Trophoblast cell (in vitro differentiated cells and primary cell): ENCODE data around the gene JAZF1.

Experiments
- DNase-seq, 2 donors: peaks; one replicate each; pipeline ENCODE4 v3.0.0-alpha.2; 2016
- H2AFZ ChIP-seq: 2 replicates; pipeline ENCODE4 v1.6.1; 2013; ENCODE audit warnings: low read length, moderate library complexity, mild to moderate bottlenecking; ENCODE audit not compliant: insufficient read depth, poor library complexity
- H2AK5ac ChIP-seq: 2 replicates; pipeline ENCODE4 v1.6.1; 2013; ENCODE audit warnings: mild to moderate bottlenecking, low read length
- H2BK120ac ChIP-seq: 2 replicates; pipeline ENCODE4 v1.6.1; 2013; ENCODE audit warnings: low read length, mild to moderate bottlenecking, moderate library complexity; ENCODE audit not compliant: insufficient read depth, poor library complexity
- H2BK12ac ChIP-seq: 2 replicates; pipeline ENCODE4 v1.6.1; 2013; ENCODE audit warnings: mild to moderate bottlenecking, low read length, moderate library complexity
- H2BK5ac ChIP-seq: 2 replicates; pipeline ENCODE4 v1.6.1; 2013; ENCODE audit warnings: low read length, low read depth, moderate library complexity, mild to moderate bottlenecking; ENCODE audit not compliant: poor library complexity
- H3K14ac ChIP-seq: 2 replicates; pipeline ENCODE4 v1.6.1; 2013; ENCODE audit warnings: mild to moderate bottlenecking, low read length
- H3K18ac ChIP-seq: 2 replicates; pipeline ENCODE4 v1.6.1; 2013; ENCODE audit warnings: mild to moderate bottlenecking, low read length
- H3K23ac ChIP-seq: 2 replicates; pipeline ENCODE4 v1.6.1; 2013; ENCODE audit warnings: low read length
- H3K27ac ChIP-seq: 2 replicates; pipeline ENCODE4 v1.5.1; 2013; ENCODE audit warnings: low read depth, mild to moderate bottlenecking, inconsistent platforms, low read length, moderate library complexity
- H3K27me3 ChIP-seq: 2 replicates; pipeline ENCODE4 v1.6.1; 2013; ENCODE audit warnings: inconsistent platforms, mild to moderate bottlenecking, low read length, moderate library complexity; ENCODE audit not compliant: insufficient read depth
- H3K36me3 ChIP-seq, 2 experiments: 1 replicate in 1 of 2; 2 replicates in 1 of 2; pipeline ENCODE4 v1.6.1; 2013; ENCODE audit warnings: low read length in 2 of 2, mild to moderate bottlenecking in 2 of 2, moderate library complexity in 1 of 2; ENCODE audit not compliant: insufficient read depth in 2 of 2, control insufficient read depth in 1 of 2
- H3K4ac ChIP-seq: 2 replicates; pipeline ENCODE4 v1.6.1; 2013; ENCODE audit warnings: low read depth, mild to moderate bottlenecking, low read length, moderate library complexity
- H3K4me1 ChIP-seq, 2 experiments: 1 replicate in 1 of 2; 2 replicates in 1 of 2; pipeline ENCODE4 v1.6.1; 2013; ENCODE audit warnings: low read length in 2 of 2, mild to moderate bottlenecking in 2 of 2, moderate library complexity in 1 of 2; ENCODE audit not compliant: insufficient read depth in 2 of 2, control insufficient read depth in 1 of 2
- H3K4me2 ChIP-seq: 2 replicates; pipeline ENCODE4 v1.6.1; 2013; ENCODE audit warnings: inconsistent platforms, mild to moderate bottlenecking, low read length, moderate library complexity
- H3K4me3 ChIP-seq: 2 replicates; pipeline ENCODE4 v1.5.1; 2013; ENCODE audit warnings: mild to moderate bottlenecking, low read depth, low read length, inconsistent platforms
- H3K79me1 ChIP-seq: one replicate; pipeline ENCODE4 v1.6.1; 2013; ENCODE audit warnings: low read length
- H3K79me2 ChIP-seq: 2 replicates; pipeline ENCODE4 v1.6.1; 2013; ENCODE audit warnings: low read length, mild to moderate bottlenecking; ENCODE audit not compliant: control insufficient read depth, insufficient read depth, poor library complexity
- H3K9ac ChIP-seq: 2 replicates; pipeline ENCODE4 v1.6.1; 2013; ENCODE audit warnings: mild to moderate bottlenecking, low read length
- H3K9me3 ChIP-seq: 2 replicates; pipeline ENCODE4 v1.6.1; 2013; ENCODE audit warnings: low read depth, mild to moderate bottlenecking, control low read depth, inconsistent platforms, low read length; ENCODE audit not compliant: insufficient read depth
- H4K12ac ChIP-seq: 2 replicates; pipeline ENCODE4 v1.6.1; 2013; ENCODE audit warnings: low read depth, mild to moderate bottlenecking, low read length, moderate library complexity
- H4K8ac ChIP-seq: 2 replicates; pipeline ENCODE4 v1.6.1; 2013; ENCODE audit warnings: low read depth, mild to moderate bottlenecking, low read length, moderate library complexity
- H4K91ac ChIP-seq: one replicate; pipeline ENCODE4 v1.6.1; 2013; ENCODE audit warnings: low read depth, mild to moderate bottlenecking, low read length, moderate library complexity
- WGBS: extraction: QIAGEN DNeasy Blood & Tissue Kit; methylation state at CpG from one replicate; pipeline ENCODE4 v1.1.7; 2013; ENCODE audit warnings: missing lambda C conversion rate; ENCODE audit not compliant: insufficient read length, insufficient coverage; ENCODE audit errors: extremely low coverage; 5-methylcytosine and 5-hydroxymethylcytosine counted together

Gene JAZF1

DNA sequence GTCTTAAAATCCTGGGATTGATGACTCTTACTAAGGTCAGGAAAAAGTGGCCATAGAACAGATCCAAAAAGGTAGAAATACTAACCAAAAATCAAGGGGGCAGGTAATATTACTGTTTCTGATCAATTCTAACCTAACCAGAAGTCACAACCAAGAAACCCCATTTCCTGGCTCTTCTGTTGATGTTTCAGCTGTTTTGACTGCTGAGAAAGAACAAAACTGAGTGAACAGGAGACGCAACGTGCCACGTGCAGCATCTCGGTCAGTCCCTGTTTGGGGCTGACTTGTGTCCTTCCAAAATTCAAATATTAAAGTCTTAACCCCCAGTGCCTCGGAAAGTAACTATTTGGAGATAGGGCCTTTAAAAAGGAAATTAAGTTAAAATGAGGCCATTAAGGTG, 56.8 kb downstream of the JAZF1 start:
- Histone ChIP-seq H4K12ac (no peak overlapping the region), H3K27ac (no peak overlapping the region), H3K4ac (no peak overlapping the region), H4K8ac (no peak overlapping the region), H3K4me1 (peaks cover 0 to 3% of the 10 kb centered on the region in 2 experiments), H2BK120ac (no peak overlapping the region), H3K9me3 (no peaks in the 10 kb centered on the region), H3K4me2 (no peak overlapping the region), H3K23ac (no peak overlapping the region), H2BK5ac (no peak overlapping the region), H4K91ac (no peak overlapping the region), H3K14ac (no peak overlapping the region), H2AFZ (no peak overlapping the region), H3K36me3 (no peaks in the 10 kb centered on the region), H2BK12ac (no peak overlapping the region), H3K79me2 (no peaks in the 10 kb centered on the region), H3K27me3 (no peaks in the 10 kb centered on the region), H3K18ac (no peak overlapping the region), H3K9ac (no peak overlapping the region), H3K4me3 (no peak overlapping the region), H3K79me1 (no peaks in the 10 kb centered on the region), H2AK5ac (no peak overlapping the region)
- DNase-seq: no peak
- no CpG with 5 or more reads among the region's 5 CpGs for WGBS

DNA sequence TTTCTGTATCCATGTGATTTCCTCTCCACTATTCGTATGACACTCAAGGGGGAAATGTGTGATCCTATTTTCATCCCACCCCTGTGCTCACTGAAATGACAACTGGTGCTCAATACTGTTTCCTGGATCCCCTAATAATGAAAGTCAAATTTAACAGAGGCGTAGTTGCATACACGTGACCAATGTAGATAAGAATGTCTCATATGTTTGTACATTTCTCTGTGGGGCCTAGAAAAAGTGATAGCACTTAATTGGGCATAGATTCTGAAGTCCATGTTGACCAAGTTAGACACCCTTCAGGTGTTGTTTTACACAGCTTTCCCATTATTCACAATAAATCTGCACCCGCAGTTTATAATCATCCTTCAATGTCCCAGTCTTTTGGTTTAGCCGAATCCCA, 59.1 kb downstream of the JAZF1 start:
- Histone ChIP-seq H3K4me1 (peaks cover 0 to 3% of the 10 kb centered on the region in 2 experiments), H3K79me1 (no peaks in the 10 kb centered on the region), H3K4ac (no peak overlapping the region), H3K79me2 (no peaks in the 10 kb centered on the region), H2BK5ac (no peak overlapping the region), H4K12ac (no peak overlapping the region), H4K91ac (no peak overlapping the region), H3K23ac (no peak overlapping the region), H3K9ac (no peak overlapping the region), H3K9me3 (no peaks in the 10 kb centered on the region), H2AK5ac (no peak overlapping the region), H3K14ac (no peak overlapping the region), H2BK12ac (no peak overlapping the region), H3K4me2 (no peak overlapping the region), H3K18ac (no peak overlapping the region), H3K36me3 (no peaks in the 10 kb centered on the region), H3K27ac (no peak overlapping the region), H2AFZ (no peak overlapping the region), H3K4me3 (no peak overlapping the region), H4K8ac (no peak overlapping the region), H2BK120ac (no peak overlapping the region), H3K27me3 (no peaks in the 10 kb centered on the region)
- no CpG with 5 or more reads among the region's 5 CpGs for WGBS
- DNase-seq: no peak

DNA sequence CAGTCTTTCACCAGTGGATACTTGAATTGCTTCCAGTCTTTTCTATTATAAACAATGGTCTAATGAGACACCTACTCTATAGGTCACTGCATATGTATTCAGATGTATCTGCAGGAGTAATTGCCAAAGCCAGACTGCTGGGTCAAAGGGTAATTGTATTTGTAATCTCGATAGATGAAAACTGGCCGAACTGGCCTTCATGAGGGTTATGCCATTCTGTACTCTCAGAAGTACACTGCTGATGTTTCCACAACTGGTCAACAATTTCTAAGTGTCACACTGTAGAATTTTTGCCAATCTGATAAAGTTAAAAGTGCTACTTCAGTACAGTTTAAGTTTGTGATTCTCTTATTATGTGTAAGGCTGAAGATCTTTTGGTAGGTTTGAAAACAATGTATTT, 64.6 kb downstream of the JAZF1 start:
- Histone ChIP-seq H3K36me3 (no peaks in the 10 kb centered on the region), H2BK5ac (no peak overlapping the region), H3K23ac (no peak overlapping the region), H3K79me1 (no peaks in the 10 kb centered on the region), H3K9ac (no peak overlapping the region), H2BK120ac (no peak overlapping the region), H3K9me3 (no peaks in the 10 kb centered on the region), H3K14ac (no peak overlapping the region), H3K27ac (no peak overlapping the region), H2AK5ac (no peak overlapping the region), H3K4me3 (no peak overlapping the region), H2BK12ac (no peak overlapping the region), H3K4me1 (no peaks in the 10 kb centered on the region), H4K91ac (no peak overlapping the region), H3K4me2 (no peak overlapping the region), H3K27me3 (no peaks in the 10 kb centered on the region), H2AFZ (no peak overlapping the region), H4K8ac (no peak overlapping the region), H3K79me2 (no peaks in the 10 kb centered on the region), H3K18ac (no peak overlapping the region), H3K4ac (no peak overlapping the region), H4K12ac (no peak overlapping the region)
- WGBS: no CpG with 5 or more reads among the region's 2 CpGs
- DNase-seq: peak; percentile 14 to 57

- no peak overlapping the region for H3K9ac ChIP-seq
- H4K91ac ChIP-seq: no peak overlapping the region
- no peak overlapping the region for H4K12ac ChIP-seq
- no peak overlapping the region for H3K4me3 ChIP-seq
- H2BK5ac ChIP-seq: no peak overlapping the region
- no peak overlapping the region for H3K23ac ChIP-seq
- H3K27ac ChIP-seq: no peak overlapping the region
- H3K79me1 ChIP-seq: no peaks in the 10 kb centered on the region
- H2BK12ac ChIP-seq: no peak overlapping the region
- DNase-seq: no peak
- WGBS: no CpG with 5 or more reads among the region's 1 CpG
- no peaks in the 10 kb centered on the region for H3K4me1 ChIP-seq
- H3K36me3 ChIP-seq: no peaks in the 10 kb centered on the region
- H3K14ac ChIP-seq: no peak overlapping the region
- no peak overlapping the region for H2AK5ac ChIP-seq
- H4K8ac ChIP-seq: no peak overlapping the region
- H3K18ac ChIP-seq: no peak overlapping the region
- H3K27me3 ChIP-seq: no peaks in the 10 kb centered on the region
- H3K4ac ChIP-seq: no peak overlapping the region
- no peak overlapping the region for H2BK120ac ChIP-seq
- no peak overlapping the region for H2AFZ ChIP-seq
- H3K79me2 ChIP-seq: no peaks in the 10 kb centered on the region
- H3K4me2 ChIP-seq: no peak overlapping the region
- no peaks in the 10 kb centered on the region for H3K9me3 ChIP-seq
Observed at GRCh38 chr7:28115261-28115660, 65.3 kb downstream of the JAZF1 start.
